OCI-LY1 (cell line): Measurements from ENCODE around the gene AFAP1.

ENCODE experiments used
- H2AFZ ChIP-seq: fragments of 200-600 bp; sonication (generic), shearing (Covaris generic); 2 replicates; pipeline ENCODE4 v1.6.0; 2014; ENCODE audit warnings: antibody characterized with exemption, mild to moderate bottlenecking, low read length
- H3F3A ChIP-seq: fragments of 200-600 bp; sonication (generic), shearing (Covaris generic); 2 replicates; pipeline ENCODE4 v1.6.0; 2014; ENCODE audit warnings: mild to moderate bottlenecking, antibody characterized with exemption, low read length, moderate library complexity; ENCODE audit not compliant: insufficient read depth
- H3K27ac ChIP-seq: fragments of 200-600 bp; sonication (generic); 2 replicates; pipeline ENCODE4 v1.5.1; 2014; ENCODE audit warnings: low read length, mixed run types, mild to moderate bottlenecking, low read depth; ENCODE audit not compliant: poor library complexity, severe bottlenecking
- H3K27me3 ChIP-seq: fragments of 200-600 bp; sonication (generic); 2 replicates; pipeline ENCODE4 v1.6.0; 2014; ENCODE audit warnings: antibody characterized with exemption, mild to moderate bottlenecking, low read length, moderate library complexity; ENCODE audit not compliant: insufficient read depth
- H3K36me3 ChIP-seq: fragments of 200-600 bp; sonication (generic); 2 replicates; pipeline ENCODE4 v1.6.1; 2014; ENCODE audit warnings: mild to moderate bottlenecking, antibody characterized with exemption, low read length, moderate library complexity, mixed read lengths; ENCODE audit not compliant: insufficient read depth
- H3K4me1 ChIP-seq: fragments of 200-600 bp; sonication (generic); 2 replicates; pipeline ENCODE4 v1.5.1; 2014; ENCODE audit warnings: mild to moderate bottlenecking, low read length, moderate library complexity; ENCODE audit not compliant: insufficient read depth, severe bottlenecking
- H3K4me2 ChIP-seq: fragments of 200-600 bp; sonication (generic), shearing (Covaris generic); 2 replicates; pipeline ENCODE4 v1.6.1; 2014; ENCODE audit warnings: low read length
- H3K4me3 ChIP-seq: fragments of 200-600 bp; sonication (generic); 2 replicates; pipeline ENCODE4 v1.5.1; 2014; ENCODE audit warnings: low read length, low read depth, mild to moderate bottlenecking, mixed read lengths; ENCODE audit not compliant: poor library complexity, severe bottlenecking
- H3K79me2 ChIP-seq: fragments of 200-600 bp; shearing (Covaris generic); 2 replicates; pipeline ENCODE4 v1.6.1; 2016; ENCODE audit warnings: mixed run types, low read length, mixed read lengths; ENCODE audit not compliant: insufficient read depth
- H3K9ac ChIP-seq: fragments of 200-600 bp; sonication (generic), shearing (Covaris generic); 2 replicates; pipeline ENCODE4 v1.6.1; 2014; ENCODE audit warnings: mild to moderate bottlenecking, low read length, mixed read lengths
- H3K9me2 ChIP-seq: fragments of 200-600 bp; sonication (generic), shearing (Covaris generic); 2 replicates; pipeline ENCODE4 v1.6.1; 2014; ENCODE audit warnings: low read depth, mild to moderate bottlenecking, low read length, mixed read lengths
- H3K9me3 ChIP-seq: fragments of 200-600 bp; shearing (Covaris generic); 2 replicates; pipeline ENCODE4 v1.6.1; 2014; ENCODE audit warnings: low read length, mixed read lengths
- H4K20me1 ChIP-seq: fragments of 200-600 bp; sonication (generic), shearing (Covaris generic); 2 replicates; pipeline ENCODE4 v1.6.0; 2016; ENCODE audit warnings: mild to moderate bottlenecking, low read length; ENCODE audit not compliant: insufficient read depth
- CTCF ChIP-seq: fragments of 200-600 bp; sonication (generic), shearing (Covaris generic); IDR thresholded peaks from 2 replicates; pipeline ENCODE4 v1.5.1; 2017; ENCODE audit warnings: mild to moderate bottlenecking, antibody characterized with exemption, low read length, moderate library complexity, mixed read lengths
- EZH2 ChIP-seq: fragments of 200-600 bp; sonication (generic), shearing (Covaris generic); IDR thresholded peaks from 2 replicates; pipeline ENCODE4 v1.8.0; 2017; ENCODE audit warnings: borderline replicate concordance, mixed run types, mild to moderate bottlenecking, antibody characterized with exemption, low read length, moderate library complexity, mixed read lengths

Gene AFAP1

DNA sequence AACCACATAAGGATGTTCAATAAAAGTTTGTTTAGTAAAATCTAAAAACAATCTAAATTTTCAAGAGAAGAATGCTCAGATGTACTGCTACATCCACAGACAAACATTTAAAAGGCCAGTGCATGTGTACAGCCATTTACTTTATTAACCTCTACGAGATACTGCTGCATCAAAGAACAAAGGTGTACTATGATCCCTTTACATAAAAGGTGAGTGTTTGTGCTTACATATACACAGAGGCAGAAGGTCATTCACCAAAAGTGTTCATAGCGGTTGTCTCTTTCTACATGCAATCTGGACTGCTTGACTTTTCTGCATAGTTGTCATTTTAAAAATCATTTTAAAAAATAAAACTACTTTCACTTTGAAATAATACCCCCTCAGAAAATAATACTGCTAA lies 81.7 kb downstream of the AFAP1 start:
- TF ChIP-seq EZH2 (no peak), CTCF (no peak)
- Histone ChIP-seq H3K9me2 (no peaks in the 10 kb centered on the region), H3K4me2 (no peak overlapping the region), H2AFZ (no peak overlapping the region), H3K79me2 (no peaks in the 10 kb centered on the region), H3K9ac (no peak overlapping the region), H3F3A (no peaks in the 10 kb centered on the region), H3K4me3 (no peak overlapping the region), H4K20me1 (no peaks in the 10 kb centered on the region), H3K4me1 (no peaks in the 10 kb centered on the region), H3K27ac (no peak overlapping the region), H3K27me3 (no peaks in the 10 kb centered on the region), H3K36me3 (no peaks in the 10 kb centered on the region), H3K9me3 (no peaks in the 10 kb centered on the region)

DNA sequence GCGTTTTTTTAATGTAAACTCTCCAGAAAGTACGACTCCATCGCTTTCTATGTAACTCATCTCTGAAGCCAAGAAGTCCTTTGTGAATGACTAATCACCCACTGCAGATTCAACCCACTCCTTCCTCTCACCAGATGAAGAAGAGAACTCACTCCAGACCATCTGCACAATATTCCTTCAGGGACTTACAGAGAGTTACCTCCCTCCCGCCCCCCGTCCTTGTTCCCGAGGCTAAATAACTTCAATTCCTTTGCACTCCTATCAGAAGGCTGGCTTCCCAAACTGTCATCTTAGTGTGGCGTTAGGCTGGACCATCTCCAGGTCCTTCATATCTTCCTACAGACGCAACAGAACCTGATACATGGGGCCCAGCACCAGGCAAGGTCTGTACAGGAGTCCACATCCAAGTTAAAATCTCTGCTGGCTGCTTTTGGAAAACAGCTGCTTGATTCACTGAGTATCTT lies 82.4 kb downstream of the AFAP1 start:
- no peak overlapping the region for H3K4me3 ChIP-seq
- TF ChIP-seq EZH2 = no peak
- no peak for TF ChIP-seq CTCF
- H3K9me3 ChIP-seq = no peaks in the 10 kb centered on the region
- no peaks in the 10 kb centered on the region for H3K27me3 ChIP-seq
- no peaks in the 10 kb centered on the region for H3K4me1 ChIP-seq
- no peak overlapping the region for H2AFZ ChIP-seq
- no peaks in the 10 kb centered on the region for H3K9me2 ChIP-seq
- H3K4me2 ChIP-seq = no peak overlapping the region
- H3F3A ChIP-seq = no peaks in the 10 kb centered on the region
- no peaks in the 10 kb centered on the region for H4K20me1 ChIP-seq
- no peaks in the 10 kb centered on the region for H3K79me2 ChIP-seq
- H3K27ac ChIP-seq = no peak overlapping the region
- H3K9ac ChIP-seq = no peak overlapping the region
- H3K36me3 ChIP-seq = no peaks in the 10 kb centered on the region

GRCh38 chr4:7855731-7856130 lies 83.9 kb downstream of the AFAP1 start:
- Histone ChIP-seq H3K9me3 (no peaks in the 10 kb centered on the region), H3K27me3 (no peaks in the 10 kb centered on the region), H3K9ac (no peak overlapping the region), H4K20me1 (no peaks in the 10 kb centered on the region), H3K36me3 (no peaks in the 10 kb centered on the region), H3K9me2 (no peaks in the 10 kb centered on the region), H3K4me1 (no peaks in the 10 kb centered on the region), H3F3A (no peaks in the 10 kb centered on the region), H3K27ac (no peak overlapping the region), H3K4me2 (no peak overlapping the region), H3K4me3 (no peak overlapping the region), H3K79me2 (no peaks in the 10 kb centered on the region), H2AFZ (no peak overlapping the region)
- TF ChIP-seq EZH2 (no peak), CTCF (no peak)
